ENCODE measurements around the gene TMEM94. TPM values are rescaled to one million over a fixed set of nuclear protein-coding genes. Genes with fewer than 3 reads are reported as not detected.

TMEM94 gene
- polyA plus RNA-seq, 4 donors, result 41.8 to 87.7 (median 60.3) TPM

DNA sequence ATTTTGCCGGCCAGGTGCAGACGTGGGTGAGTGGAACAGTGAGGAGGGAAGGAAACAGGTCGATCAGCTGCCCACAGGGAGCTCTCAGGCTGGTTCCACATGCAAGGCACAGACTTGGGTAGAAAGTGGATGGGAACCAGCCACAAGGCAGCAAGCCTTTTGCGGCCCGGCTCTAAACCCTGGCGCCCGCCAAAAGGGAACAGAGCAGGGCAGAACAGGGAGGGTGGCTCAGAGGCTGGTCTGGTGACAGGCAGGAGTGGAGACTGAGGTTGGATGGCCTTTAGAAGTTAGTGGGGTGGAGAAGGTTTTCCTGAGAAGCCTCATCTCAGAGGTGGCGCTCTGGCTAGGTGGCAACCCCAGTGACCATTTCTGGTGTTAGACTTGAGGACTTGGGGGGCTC is 79.4 kb downstream of the TMEM94 start:
- WGBS, 3 donors, result 77 to 82% (median 82%) methylated on average over 8 of the region's 8 CpGs
- Histone ChIP-seq H3K4me3 (ENCODE audit: low read depth in 1 of 3, low read length in 3 of 3) (no peak overlapping the region), H3K27me3 (ENCODE audit: control insufficient read depth in 3 of 3, insufficient read depth in 3 of 3, low read length in 3 of 3) (no peaks in the 10 kb centered on the region), H3K36me3 (ENCODE audit: control insufficient read depth in 3 of 3, insufficient read depth in 2 of 3, low read depth in 1 of 3, low read length in 3 of 3) (peaks cover 2 to 91% (median 5%) of the 10 kb centered on the region in 3 donors), H3K4me1 (ENCODE audit: control insufficient read depth in 3 of 3, insufficient read depth in 2 of 3, low read depth in 1 of 3, low read length in 2 of 3) (peaks cover 5 to 91% (median 10%) of the 10 kb centered on the region in 3 donors), H3K27ac (ENCODE audit: low read depth in 1 of 3, low read length in 2 of 3) (peak overlapping the region; percentile 33 to 99 (median 96)), H3K9me3 (ENCODE audit: control insufficient read depth in 2 of 2, insufficient read depth in 1 of 2, low read depth in 1 of 2, low read length in 1 of 2) (no peaks in the 10 kb centered on the region)
- DNase-seq (no peak), FAIRE-seq (no peak)

DNA sequence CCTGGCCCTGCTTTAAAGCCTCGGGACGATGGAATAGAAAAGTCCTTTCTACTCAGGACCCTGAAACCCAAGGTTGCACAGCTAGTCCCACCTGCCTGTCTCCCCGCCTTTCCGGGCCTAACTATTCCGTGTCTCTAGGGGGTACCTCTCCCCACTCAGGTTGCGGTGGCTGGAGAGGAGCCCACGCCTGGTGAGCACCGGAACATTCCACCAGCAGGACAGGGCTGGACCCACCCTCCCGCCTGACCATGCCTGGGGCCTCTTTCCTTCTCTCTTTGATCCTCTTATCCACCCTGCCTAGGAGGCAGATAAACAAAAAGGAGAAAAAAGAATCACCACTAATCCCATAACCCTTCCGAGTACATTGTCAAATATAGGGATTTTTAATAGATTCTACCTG is 79.9 kb downstream of the TMEM94 start:
- Histone ChIP-seq H3K27me3 (ENCODE audit: control insufficient read depth in 3 of 3, insufficient read depth in 3 of 3, low read length in 3 of 3) (no peaks in the 10 kb centered on the region), H3K4me1 (ENCODE audit: control insufficient read depth in 3 of 3, insufficient read depth in 2 of 3, low read depth in 1 of 3, low read length in 2 of 3) (peaks cover 5 to 92% (median 7%) of the 10 kb centered on the region in 3 donors), H3K9me3 (ENCODE audit: control insufficient read depth in 2 of 2, insufficient read depth in 1 of 2, low read depth in 1 of 2, low read length in 1 of 2) (no peaks in the 10 kb centered on the region), H3K4me3 (ENCODE audit: low read depth in 1 of 3, low read length in 3 of 3) (no peak overlapping the region), H3K27ac (ENCODE audit: low read depth in 1 of 3, low read length in 2 of 3) (peak overlapping the region in 2 of 3 donors; percentile 96 to 99), H3K36me3 (ENCODE audit: control insufficient read depth in 3 of 3, insufficient read depth in 2 of 3, low read depth in 1 of 3, low read length in 3 of 3) (peaks cover 2 to 92% (median 5%) of the 10 kb centered on the region in 3 donors)
- FAIRE-seq (no peak), DNase-seq (peak in 1 of 2 donors; percentile 58)
- 71 to 79% (median 74%) methylated on average over 10 of the region's 10 CpGs for WGBS, 3 donors

DNA sequence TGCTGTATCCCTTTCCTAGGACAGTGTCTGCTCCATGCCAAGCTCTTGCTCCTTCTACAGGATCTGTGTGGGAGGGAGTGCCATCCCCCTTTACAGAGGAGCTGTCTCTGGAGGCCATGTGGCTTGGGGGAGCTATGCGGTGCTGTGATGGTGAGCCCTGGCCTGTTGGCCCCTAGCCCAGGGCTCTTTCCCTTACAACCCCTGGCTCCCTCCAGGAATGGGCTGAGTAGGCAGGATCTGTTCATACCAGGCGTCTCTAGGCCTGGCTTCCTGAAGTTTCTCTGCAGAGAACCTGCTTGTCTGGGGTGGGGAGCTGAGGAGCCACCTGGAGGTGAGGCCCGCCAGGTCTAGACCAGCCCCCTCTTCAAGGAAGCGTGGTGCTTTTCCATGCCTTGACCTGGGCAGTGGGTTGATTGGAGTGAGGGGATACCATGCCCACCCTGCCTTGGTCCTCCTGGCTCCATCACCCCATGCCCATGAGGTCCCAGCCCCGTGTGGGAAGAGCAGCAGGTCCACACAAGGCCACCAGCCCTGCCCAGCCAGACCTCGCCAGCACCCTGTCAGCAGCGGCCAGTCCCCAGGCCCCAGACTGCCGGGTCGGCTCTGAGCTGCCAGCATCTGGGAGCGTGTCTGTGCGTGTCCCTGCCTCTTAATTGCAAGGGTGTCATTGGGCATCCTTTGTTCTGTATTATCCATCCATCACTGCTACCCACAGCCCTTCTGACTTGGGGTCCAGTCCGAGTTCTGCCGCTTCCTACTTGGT is 83.7 kb downstream of the TMEM94 start:
- 72 to 79% (median 77%) methylated on average over 13 of the region's 13 CpGs for WGBS, 3 donors
- no peaks in the 10 kb centered on the region for H3K9me3 ChIP-seq (ENCODE audit: control insufficient read depth in 2 of 2, insufficient read depth in 1 of 2, low read depth in 1 of 2, low read length in 1 of 2)
- no peaks in the 10 kb centered on the region for H3K27me3 ChIP-seq (ENCODE audit: control insufficient read depth in 3 of 3, insufficient read depth in 3 of 3, low read length in 3 of 3)
- FAIRE-seq (no peak), DNase-seq (no peak)
- H3K4me3 ChIP-seq (ENCODE audit: low read depth in 1 of 3, low read length in 3 of 3), result no peak overlapping the region
- H3K27ac ChIP-seq (ENCODE audit: low read depth in 1 of 3, low read length in 2 of 3), result peak overlapping the region; percentile 2 to 99 (median 40)
- H3K4me1 ChIP-seq (ENCODE audit: control insufficient read depth in 3 of 3, insufficient read depth in 2 of 3, low read depth in 1 of 3, low read length in 2 of 3), result peaks cover 0 to 96% (median 1%) of the 10 kb centered on the region in 3 donors
- peaks cover 3 to 94% (median 5%) of the 10 kb centered on the region in 3 donors for H3K36me3 ChIP-seq (ENCODE audit: control insufficient read depth in 3 of 3, insufficient read depth in 2 of 3, low read depth in 1 of 3, low read length in 3 of 3)

DNA sequence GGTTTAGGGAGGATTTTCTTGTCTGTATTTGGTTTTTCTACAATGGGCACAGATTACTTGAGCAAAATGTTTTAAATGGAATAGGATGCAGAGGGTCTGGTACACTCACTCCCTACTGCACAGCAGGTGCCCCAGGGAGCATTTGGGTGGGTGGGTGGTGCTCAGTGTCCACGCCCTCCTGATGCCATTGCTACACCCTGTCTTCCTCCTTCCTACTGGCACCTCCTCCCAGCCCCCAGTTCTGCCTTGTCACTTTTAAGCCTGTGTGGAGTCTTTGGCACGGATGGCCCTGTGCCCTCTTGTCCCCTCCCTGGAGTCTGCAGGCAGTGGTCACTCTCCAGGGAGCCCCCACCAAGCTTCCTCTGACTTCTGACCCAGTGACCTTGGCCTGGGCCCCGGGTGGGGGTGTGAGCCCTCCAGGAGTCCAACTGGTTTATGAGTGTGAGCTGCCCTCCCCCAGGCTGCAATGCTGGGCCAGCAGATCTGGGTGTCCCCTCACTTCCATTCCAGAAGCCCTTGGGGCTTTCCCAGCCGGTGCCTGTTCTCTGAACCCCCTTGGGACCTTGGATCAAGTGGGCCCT is 84.6 kb downstream of the TMEM94 start:
- 46 to 68% (median 49%) methylated on average over 4 of the region's 4 CpGs for WGBS, 3 donors
- H3K27me3 ChIP-seq (ENCODE audit: control insufficient read depth in 3 of 3, insufficient read depth in 3 of 3, low read length in 3 of 3), result no peaks in the 10 kb centered on the region
- H3K4me1 ChIP-seq (ENCODE audit: control insufficient read depth in 3 of 3, insufficient read depth in 2 of 3, low read depth in 1 of 3, low read length in 2 of 3), result peaks cover 0 to 95% (median 1%) of the 10 kb centered on the region in 3 donors
- no peaks in the 10 kb centered on the region for H3K9me3 ChIP-seq (ENCODE audit: control insufficient read depth in 2 of 2, insufficient read depth in 1 of 2, low read depth in 1 of 2, low read length in 1 of 2)
- no peak for FAIRE-seq
- H3K27ac ChIP-seq (ENCODE audit: low read depth in 1 of 3, low read length in 2 of 3), result peak overlapping the region; percentile 17 to 99 (median 40)
- H3K4me3 ChIP-seq (ENCODE audit: low read depth in 1 of 3, low read length in 3 of 3), result no peak overlapping the region
- no peak for DNase-seq
- H3K36me3 ChIP-seq (ENCODE audit: control insufficient read depth in 3 of 3, insufficient read depth in 2 of 3, low read depth in 1 of 3, low read length in 3 of 3), result peaks cover 3 to 94% (median 5%) of the 10 kb centered on the region in 3 donors

DNA sequence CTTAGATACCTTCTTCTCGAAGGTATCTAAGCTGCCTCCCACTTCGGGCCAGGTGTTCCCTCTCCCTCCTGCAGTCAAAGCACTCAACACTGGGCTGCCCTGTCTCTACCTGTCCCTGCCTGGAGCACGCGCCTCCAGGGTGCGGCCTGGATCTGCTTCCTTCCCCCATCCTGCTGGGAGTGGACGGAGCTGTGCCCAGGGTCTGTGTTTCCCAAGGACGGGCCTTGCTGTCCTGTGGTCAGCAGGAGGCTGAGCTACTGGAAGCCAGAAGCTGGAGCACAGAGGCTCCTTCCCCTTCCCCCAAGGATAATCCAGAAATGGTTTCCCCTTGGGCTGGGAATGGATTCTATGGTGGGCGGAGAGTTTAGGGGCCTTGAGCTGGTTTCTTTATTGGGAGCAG is 85.8 kb downstream of the TMEM94 start:
- Histone ChIP-seq H3K4me3 (ENCODE audit: low read depth in 1 of 3, low read length in 3 of 3) (no peak overlapping the region), H3K36me3 (ENCODE audit: control insufficient read depth in 3 of 3, insufficient read depth in 2 of 3, low read depth in 1 of 3, low read length in 3 of 3) (peaks cover 3 to 94% (median 5%) of the 10 kb centered on the region in 3 donors), H3K4me1 (ENCODE audit: control insufficient read depth in 3 of 3, insufficient read depth in 2 of 3, low read depth in 1 of 3, low read length in 2 of 3) (peaks cover 0 to 91% (median 1%) of the 10 kb centered on the region in 3 donors), H3K27ac (ENCODE audit: low read depth in 1 of 3, low read length in 2 of 3) (peak overlapping the region; percentile 53 to 99 (median 87)), H3K9me3 (ENCODE audit: control insufficient read depth in 2 of 2, insufficient read depth in 1 of 2, low read depth in 1 of 2, low read length in 1 of 2) (no peaks in the 10 kb centered on the region), H3K27me3 (ENCODE audit: control insufficient read depth in 3 of 3, insufficient read depth in 3 of 3, low read length in 3 of 3) (no peaks in the 10 kb centered on the region)
- WGBS, 3 donors, result 28 to 60% (median 45%) methylated on average over 8 of the region's 8 CpGs
- FAIRE-seq (no peak), DNase-seq (peak; percentile 64)

DNA sequence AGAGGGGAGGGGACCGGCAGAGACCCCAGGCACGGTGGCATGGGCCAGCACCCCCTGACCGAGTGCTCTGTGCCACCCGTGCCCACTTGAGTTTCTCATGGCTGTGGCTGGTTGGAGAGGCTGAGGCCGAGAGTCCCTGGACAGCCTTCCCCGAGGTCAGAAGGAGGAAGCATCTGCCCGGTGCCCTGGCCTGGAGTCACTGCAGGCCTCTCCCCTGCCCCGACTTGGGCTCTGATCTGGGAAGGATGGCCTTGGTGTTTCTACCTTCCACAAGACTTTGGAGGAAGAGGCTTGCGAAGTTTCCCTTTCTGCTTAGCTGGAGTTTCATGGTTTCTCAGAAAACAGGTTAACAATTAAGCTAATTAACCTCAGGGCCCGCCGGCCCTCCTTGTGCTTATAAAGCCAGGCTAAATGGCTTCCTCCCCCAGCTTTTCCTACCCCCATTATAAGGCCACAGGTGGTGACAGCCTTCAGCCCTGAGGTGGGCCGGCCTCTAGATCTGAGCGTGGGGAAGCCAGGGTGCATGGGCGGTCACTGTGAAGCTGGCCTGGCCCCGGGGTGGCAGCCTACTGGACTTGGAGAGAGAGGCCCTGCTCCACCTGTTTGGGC is 86.4 kb downstream of the TMEM94 start:
- H3K4me1 ChIP-seq (ENCODE audit: control insufficient read depth in 3 of 3, insufficient read depth in 2 of 3, low read depth in 1 of 3, low read length in 2 of 3), result peaks cover 0 to 85% (median 1%) of the 10 kb centered on the region in 3 donors
- H3K27ac ChIP-seq (ENCODE audit: low read depth in 1 of 3, low read length in 2 of 3), result peak overlapping the region; percentile 53 to 99 (median 87)
- H3K36me3 ChIP-seq (ENCODE audit: control insufficient read depth in 3 of 3, insufficient read depth in 2 of 3, low read depth in 1 of 3, low read length in 3 of 3), result peaks cover 3 to 93% (median 5%) of the 10 kb centered on the region in 3 donors
- 16 to 60% (median 36%) methylated on average over 14 to 15 of the region's 15 CpGs for WGBS, 3 donors
- no peaks in the 10 kb centered on the region for H3K27me3 ChIP-seq (ENCODE audit: control insufficient read depth in 3 of 3, insufficient read depth in 3 of 3, low read length in 3 of 3)
- no peaks in the 10 kb centered on the region for H3K9me3 ChIP-seq (ENCODE audit: control insufficient read depth in 2 of 2, insufficient read depth in 1 of 2, low read depth in 1 of 2, low read length in 1 of 2)
- peak overlapping the region in 1 of 3 donors; percentile 4 for H3K4me3 ChIP-seq (ENCODE audit: low read depth in 1 of 3, low read length in 3 of 3)
- peak; percentile 32 to 81 for DNase-seq
- no peak for FAIRE-seq

DNA sequence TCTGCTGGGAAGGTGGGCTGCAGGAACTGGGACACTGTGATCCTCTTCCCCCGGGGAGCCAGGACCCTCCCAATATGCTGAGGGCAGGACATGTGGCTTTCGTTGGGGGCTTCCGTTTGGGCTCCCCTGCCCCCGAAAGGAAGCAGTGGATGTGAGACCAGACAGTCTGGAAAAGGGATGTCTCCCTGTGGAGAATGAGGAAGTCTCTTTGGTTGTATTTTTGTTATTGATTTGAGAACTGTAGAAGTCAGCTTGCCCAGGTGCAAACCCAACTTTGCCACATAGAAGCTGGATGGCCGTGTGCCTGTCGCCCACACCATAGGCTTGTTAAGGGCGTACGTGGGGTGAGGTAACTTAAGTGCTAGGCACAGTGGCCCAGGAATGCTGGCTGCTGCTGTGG is 87.8 kb downstream of the TMEM94 start:
- Histone ChIP-seq H3K36me3 (ENCODE audit: control insufficient read depth in 3 of 3, insufficient read depth in 2 of 3, low read depth in 1 of 3, low read length in 3 of 3) (peaks cover 3 to 92% (median 5%) of the 10 kb centered on the region in 3 donors), H3K4me1 (ENCODE audit: control insufficient read depth in 3 of 3, insufficient read depth in 2 of 3, low read depth in 1 of 3, low read length in 2 of 3) (peaks cover 0 to 82% (median 1%) of the 10 kb centered on the region in 3 donors), H3K4me3 (ENCODE audit: low read depth in 1 of 3, low read length in 3 of 3) (no peak overlapping the region), H3K27ac (ENCODE audit: low read depth in 1 of 3, low read length in 2 of 3) (no peak overlapping the region), H3K27me3 (ENCODE audit: control insufficient read depth in 3 of 3, insufficient read depth in 3 of 3, low read length in 3 of 3) (no peaks in the 10 kb centered on the region), H3K9me3 (ENCODE audit: control insufficient read depth in 2 of 2, insufficient read depth in 1 of 2, low read depth in 1 of 2, low read length in 1 of 2) (no peaks in the 10 kb centered on the region)
- FAIRE-seq, result no peak
- no peak for DNase-seq
- WGBS, 3 donors, result 72 to 83% (median 80%) methylated on average over 8 of the region's 8 CpGs

DNA sequence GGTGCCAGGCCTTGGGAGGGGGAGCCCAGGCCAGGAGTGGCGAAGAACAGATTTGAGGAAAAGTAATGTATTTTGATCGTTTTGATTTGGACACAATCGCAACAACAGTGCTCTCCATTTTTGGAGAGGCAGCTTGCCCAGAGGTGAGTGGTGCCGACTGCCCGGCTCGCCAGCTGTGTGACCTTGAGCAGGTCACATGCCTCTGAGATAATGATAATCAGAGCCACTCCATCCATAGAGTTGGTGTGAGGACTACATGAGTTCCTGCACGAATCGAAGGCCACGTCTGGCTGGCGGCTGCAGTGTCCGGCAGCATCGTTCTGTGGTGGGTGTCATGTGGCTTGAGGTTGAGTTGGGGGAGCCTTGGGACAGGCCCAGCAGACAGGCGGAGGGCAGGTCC is 89.7 kb downstream of the TMEM94 start:
- peaks cover 0 to 83% (median 1%) of the 10 kb centered on the region in 3 donors for H3K4me1 ChIP-seq (ENCODE audit: control insufficient read depth in 3 of 3, insufficient read depth in 2 of 3, low read depth in 1 of 3, low read length in 2 of 3)

More for the DNA sequence above, 89.7 kb downstream of the TMEM94 start:
- no peak for DNase-seq
- H3K4me3 ChIP-seq (ENCODE audit: low read depth in 1 of 3, low read length in 3 of 3), result no peak overlapping the region
- 82 to 89% (median 85%) methylated on average over 13 of the region's 13 CpGs for WGBS, 3 donors
- no peaks in the 10 kb centered on the region for H3K27me3 ChIP-seq (ENCODE audit: control insufficient read depth in 3 of 3, insufficient read depth in 3 of 3, low read length in 3 of 3)
- H3K27ac ChIP-seq (ENCODE audit: low read depth in 1 of 3, low read length in 2 of 3), result peak overlapping the region in 1 of 3 donors; percentile 10
- H3K9me3 ChIP-seq (ENCODE audit: control insufficient read depth in 2 of 2, insufficient read depth in 1 of 2, low read depth in 1 of 2, low read length in 1 of 2), result no peaks in the 10 kb centered on the region
- FAIRE-seq, result no peak
- H3K36me3 ChIP-seq (ENCODE audit: control insufficient read depth in 3 of 3, insufficient read depth in 2 of 3, low read depth in 1 of 3, low read length in 3 of 3), result peaks cover 2 to 86% (median 3%) of the 10 kb centered on the region in 3 donors

Data from small intestine (tissue), 7 donors.